Panc1 (cell line): Measurements from ENCODE around the gene NPTXR. TPM values are rescaled to one million over a fixed set of nuclear protein-coding genes. Genes with fewer than 3 reads are reported as not detected.

Experiments used
- ATAC-seq: fragments of 200-7000 bp; cut with Tn5 transposase; 2 replicates; pipeline ENCODE4 v1.9.1; 2020; ENCODE audit warnings: mild to moderate bottlenecking, moderate library complexity
- BruUV-seq: library from RNA; stranded (reverse); fragments of 400-500 nt; replicated peaks from 2 replicates; lab custom pipeline; 2021; lab: Mats Ljungman, UMichigan
- CTCF ChIA-PET: fragments of 300-600 bp; sonication (Branson Sonifier 250); formaldehyde crosslinking; loops from one replicate; lab custom pipeline; 2022; ENCODE audit warnings: antibody characterized with exemption; lab: Charles Lee
- POLR2A ChIA-PET: fragments of 300-600 bp; sonication (Branson Sonifier 250); formaldehyde crosslinking; loops from one replicate; lab custom pipeline; 2022; ENCODE audit warnings: antibody characterized with exemption; lab: Charles Lee
- DNase-seq: peaks from one replicate; pipeline ENCODE4 v3.0.0-alpha.2; 2010; ENCODE audit warnings: low read depth, low spot score
- H3K27ac ChIP-seq: 2 replicates; pipeline ENCODE4 v1.5.1; 2011; ENCODE audit warnings: mild to moderate bottlenecking, low read length, inconsistent platforms
- H3K27me3 ChIP-seq: fragments of 200-500 bp; sonication (Bioruptor generic); 2 replicates; pipeline ENCODE4 v1.6.0; 2014; ENCODE audit warnings: low read length, inconsistent platforms; ENCODE audit not compliant: control insufficient read depth, insufficient read depth
- H3K36me3 ChIP-seq: fragments of 200-500 bp; sonication (Bioruptor generic); 2 replicates; pipeline ENCODE4 v1.5.1; 2014; ENCODE audit warnings: inconsistent platforms, mild to moderate bottlenecking, low read length, moderate library complexity; ENCODE audit not compliant: control insufficient read depth, insufficient read depth
- H3K4me1 ChIP-seq: 2 replicates; pipeline ENCODE4 v1.5.1; 2011; ENCODE audit warnings: inconsistent platforms, mild to moderate bottlenecking, low read length, moderate library complexity; ENCODE audit not compliant: control insufficient read depth, insufficient read depth
- H3K4me3 ChIP-seq, 2 experiments: 2 replicates each; pipeline ENCODE4 v1.5.1; 2011 to 2012; ENCODE audit warnings: low read depth in 2 of 2, low read length in 2 of 2, mild to moderate bottlenecking in 2 of 2, inconsistent platforms in 1 of 2, moderate library complexity in 1 of 2
- H3K9me3 ChIP-seq: fragments of 200-500 bp; sonication (Bioruptor generic); 2 replicates; pipeline ENCODE4 v1.5.1; 2014; ENCODE audit warnings: low read depth, mild to moderate bottlenecking, inconsistent platforms, low read length, moderate library complexity; ENCODE audit not compliant: control insufficient read depth, insufficient read depth
- POLR2AphosphoS5 ChIP-seq: IDR thresholded peaks from 2 replicates; pipeline ENCODE4 v1.6.1; 2012; ENCODE audit warnings: mild to moderate bottlenecking, low read depth, low read length, moderate library complexity
- SIN3A ChIP-seq: IDR thresholded peaks from 2 replicates; pipeline ENCODE4 v1.6.1; 2012; ENCODE audit warnings: low read depth, mild to moderate bottlenecking, low read length, moderate library complexity, borderline replicate concordance; ENCODE audit not compliant: insufficient read depth
- TCF7L2 ChIP-seq: IDR thresholded peaks from 2 replicates; pipeline ENCODE4 v1.6.1; 2011; ENCODE audit warnings: mild to moderate bottlenecking, low read depth, low read length, inconsistent platforms
- in situ Hi-C: cut with HindIII; loops from 2 replicates; pipeline ENCODE4 v1.10.0; 2016; ENCODE audit warnings: low sequenced_read_pairs, low pct_unique_long_range_greater_than_20kb
- intact Hi-C: fragments of 100-400 bp; cut with micrococcal nuclease; formaldehyde crosslinking; loops from one replicate; pipeline ENCODE4 v1.10.0; 2022; ENCODE audit not compliant: unreplicated experiment
- total RNA-seq: library from RNA; stranded (reverse); gene quantifications from one replicate; pipeline ENCODE4 v1.2.1, GENCODE V29; 2021; ENCODE audit not compliant: unreplicated experiment
- TF ChIP-seq, protein P1 (sequence below): fragments of 450-650 bp; IDR thresholded peaks from 2 replicates; pipeline ENCODE4 v1.5.1; 2017; ENCODE audit warnings: mild to moderate bottlenecking
- TF ChIP-seq, protein P2 (sequence below), 2 experiments: IDR thresholded peaks; 2 replicates each; pipeline ENCODE4 v1.6.1; 2011 to 2012; ENCODE audit warnings: low read depth in 2 of 2, control low read depth in 1 of 2, low read length in 1 of 2, mild to moderate bottlenecking in 1 of 2, moderate library complexity in 1 of 2; ENCODE audit not compliant: insufficient read depth in 1 of 2

The NPTXR gene
- total RNA-seq, 1 experiment from 2014 or later = 32.6 TPM

DNA sequence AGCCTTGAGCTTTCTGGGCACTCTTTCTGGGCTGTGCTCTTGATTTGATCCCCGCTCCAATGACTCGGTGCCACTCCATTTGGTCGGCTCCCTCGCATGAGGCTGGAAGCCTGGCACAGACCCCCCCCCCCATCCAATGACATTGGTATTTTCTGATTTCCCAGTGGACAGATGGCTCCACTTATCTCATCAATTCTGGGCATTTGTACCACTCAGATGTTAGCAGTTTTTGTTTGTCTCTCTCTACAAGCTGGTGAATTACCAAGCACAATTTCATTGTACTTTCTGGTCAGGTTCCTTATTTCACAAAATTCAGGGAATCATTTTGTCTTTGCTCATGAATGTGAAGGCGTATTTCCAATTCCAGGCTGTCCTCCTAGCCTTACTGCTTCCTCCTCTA lies 59.0 kb downstream of the NPTXR start:
- no peak overlapping the region for H3K27ac ChIP-seq
- POLR2A ChIA-PET = no interaction called here
- DNase-seq = no peak
- 0 out of 2 replicates have a peak, but pooled peaks cover 4% of the 10 kb centered on the region for H3K4me1 ChIP-seq
- no peaks in the 10 kb centered on the region for H3K9me3 ChIP-seq
- ATAC-seq = no peak
- H3K36me3 ChIP-seq = no peaks in the 10 kb centered on the region
- in situ Hi-C loops = no loop called here
- CTCF ChIA-PET = no interaction called here
- no peak overlapping the region for H3K4me3 ChIP-seq
- H3K27me3 ChIP-seq = no peaks in the 10 kb centered on the region
- TF ChIP-seq SIN3A = no peak
- TF ChIP-seq, protein P1, sequence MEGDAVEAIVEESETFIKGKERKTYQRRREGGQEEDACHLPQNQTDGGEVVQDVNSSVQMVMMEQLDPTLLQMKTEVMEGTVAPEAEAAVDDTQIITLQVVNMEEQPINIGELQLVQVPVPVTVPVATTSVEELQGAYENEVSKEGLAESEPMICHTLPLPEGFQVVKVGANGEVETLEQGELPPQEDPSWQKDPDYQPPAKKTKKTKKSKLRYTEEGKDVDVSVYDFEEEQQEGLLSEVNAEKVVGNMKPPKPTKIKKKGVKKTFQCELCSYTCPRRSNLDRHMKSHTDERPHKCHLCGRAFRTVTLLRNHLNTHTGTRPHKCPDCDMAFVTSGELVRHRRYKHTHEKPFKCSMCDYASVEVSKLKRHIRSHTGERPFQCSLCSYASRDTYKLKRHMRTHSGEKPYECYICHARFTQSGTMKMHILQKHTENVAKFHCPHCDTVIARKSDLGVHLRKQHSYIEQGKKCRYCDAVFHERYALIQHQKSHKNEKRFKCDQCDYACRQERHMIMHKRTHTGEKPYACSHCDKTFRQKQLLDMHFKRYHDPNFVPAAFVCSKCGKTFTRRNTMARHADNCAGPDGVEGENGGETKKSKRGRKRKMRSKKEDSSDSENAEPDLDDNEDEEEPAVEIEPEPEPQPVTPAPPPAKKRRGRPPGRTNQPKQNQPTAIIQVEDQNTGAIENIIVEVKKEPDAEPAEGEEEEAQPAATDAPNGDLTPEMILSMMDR = no peak
- TF ChIP-seq, protein P2, sequence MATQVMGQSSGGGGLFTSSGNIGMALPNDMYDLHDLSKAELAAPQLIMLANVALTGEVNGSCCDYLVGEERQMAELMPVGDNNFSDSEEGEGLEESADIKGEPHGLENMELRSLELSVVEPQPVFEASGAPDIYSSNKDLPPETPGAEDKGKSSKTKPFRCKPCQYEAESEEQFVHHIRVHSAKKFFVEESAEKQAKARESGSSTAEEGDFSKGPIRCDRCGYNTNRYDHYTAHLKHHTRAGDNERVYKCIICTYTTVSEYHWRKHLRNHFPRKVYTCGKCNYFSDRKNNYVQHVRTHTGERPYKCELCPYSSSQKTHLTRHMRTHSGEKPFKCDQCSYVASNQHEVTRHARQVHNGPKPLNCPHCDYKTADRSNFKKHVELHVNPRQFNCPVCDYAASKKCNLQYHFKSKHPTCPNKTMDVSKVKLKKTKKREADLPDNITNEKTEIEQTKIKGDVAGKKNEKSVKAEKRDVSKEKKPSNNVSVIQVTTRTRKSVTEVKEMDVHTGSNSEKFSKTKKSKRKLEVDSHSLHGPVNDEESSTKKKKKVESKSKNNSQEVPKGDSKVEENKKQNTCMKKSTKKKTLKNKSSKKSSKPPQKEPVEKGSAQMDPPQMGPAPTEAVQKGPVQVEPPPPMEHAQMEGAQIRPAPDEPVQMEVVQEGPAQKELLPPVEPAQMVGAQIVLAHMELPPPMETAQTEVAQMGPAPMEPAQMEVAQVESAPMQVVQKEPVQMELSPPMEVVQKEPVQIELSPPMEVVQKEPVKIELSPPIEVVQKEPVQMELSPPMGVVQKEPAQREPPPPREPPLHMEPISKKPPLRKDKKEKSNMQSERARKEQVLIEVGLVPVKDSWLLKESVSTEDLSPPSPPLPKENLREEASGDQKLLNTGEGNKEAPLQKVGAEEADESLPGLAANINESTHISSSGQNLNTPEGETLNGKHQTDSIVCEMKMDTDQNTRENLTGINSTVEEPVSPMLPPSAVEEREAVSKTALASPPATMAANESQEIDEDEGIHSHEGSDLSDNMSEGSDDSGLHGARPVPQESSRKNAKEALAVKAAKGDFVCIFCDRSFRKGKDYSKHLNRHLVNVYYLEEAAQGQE (IDR thresholded peaks at IDR 0.05; ENCODE audit: insufficient read depth in 1 of 2, low read depth in 2 of 2, low read length in 1 of 2) = no peak
- no peak for TF ChIP-seq TCF7L2
- no peak for TF ChIP-seq POLR2AphosphoS5
- intact Hi-C loops = no loop called here
- BruUV-seq = no TSS peak

DNA sequence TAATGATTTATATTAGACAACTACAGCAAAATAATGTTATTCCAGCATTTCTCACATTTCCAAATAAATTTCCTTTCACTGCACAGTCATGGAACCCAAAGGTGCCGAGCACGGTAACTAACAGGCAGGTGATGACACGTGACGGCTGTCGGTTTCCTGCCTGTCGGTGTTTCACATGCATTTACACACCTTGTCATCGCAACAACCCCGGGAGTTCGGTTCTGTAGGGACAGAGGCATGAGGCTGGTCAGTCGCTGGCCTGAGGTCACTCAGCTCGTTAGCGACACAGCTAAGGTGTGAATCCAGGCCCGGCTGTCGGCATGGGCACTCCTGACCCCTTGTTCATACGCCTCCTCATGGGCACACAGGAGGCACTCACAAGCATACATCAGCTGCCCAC lies 59.8 kb downstream of the NPTXR start:
- ChIA-PET CTCF (no interaction called here), POLR2A (interaction anchor here (0.6 kb wide), 2 partner anchors 23 to 334 kb away, joined by 4 read pairs; no protein-coding TSS in a partner anchor)
- TF ChIP-seq TCF7L2 (no peak), SIN3A (no peak), POLR2AphosphoS5 (no peak)
- TF ChIP-seq, protein P2 (IDR thresholded peaks at IDR 0.05; ENCODE audit: insufficient read depth in 1 of 2, low read depth in 2 of 2, low read length in 1 of 2) = no peak
- TF ChIP-seq, protein P1 = no peak
- intact Hi-C loops = no loop called here
- DNase-seq (no peak), ATAC-seq (no peak)
- no peaks in the 10 kb centered on the region for H3K36me3 ChIP-seq
- no peaks in the 10 kb centered on the region for H3K27me3 ChIP-seq
- in situ Hi-C loops = no loop called here
- H3K9me3 ChIP-seq = no peaks in the 10 kb centered on the region
- no peak overlapping the region for H3K4me3 ChIP-seq
- no peak overlapping the region for H3K27ac ChIP-seq
- 0 out of 2 replicates have a peak, but pooled peaks cover 4% of the 10 kb centered on the region for H3K4me1 ChIP-seq
- BruUV-seq = no TSS peak
